ENCODE results near the gene PFAS. TPM values are rescaled to one million over a fixed set of nuclear protein-coding genes. Genes with fewer than 3 reads are reported as not detected.

Gene PFAS
- total RNA-seq, 1 donor: 37.0 TPM

DNA sequence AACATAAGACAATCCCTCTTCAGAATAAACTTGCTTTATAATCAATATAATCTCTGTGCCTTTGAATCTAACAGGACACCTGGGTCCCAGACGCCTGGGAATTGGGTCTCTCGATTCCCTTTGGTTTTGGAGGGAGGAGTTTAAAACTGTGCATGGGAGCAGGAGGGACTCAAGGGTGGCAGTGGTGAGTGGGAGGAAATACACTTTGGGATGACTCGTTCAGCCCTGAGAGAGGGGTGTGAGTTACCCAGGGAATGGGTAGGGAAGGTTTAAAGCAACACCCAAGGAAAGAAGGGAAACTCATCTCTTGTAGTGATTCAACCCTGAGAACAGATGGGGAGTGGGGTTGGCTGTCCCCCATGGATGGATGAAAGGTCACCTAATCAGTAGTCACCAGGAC lies 41.0 kb downstream of the PFAS start:
- H3K4me3 ChIP-seq (ENCODE audit: low read depth, low read length): no peak overlapping the region
- DNase-seq (ENCODE audit: low read depth): no peak
- TF ChIP-seq, protein P1, sequence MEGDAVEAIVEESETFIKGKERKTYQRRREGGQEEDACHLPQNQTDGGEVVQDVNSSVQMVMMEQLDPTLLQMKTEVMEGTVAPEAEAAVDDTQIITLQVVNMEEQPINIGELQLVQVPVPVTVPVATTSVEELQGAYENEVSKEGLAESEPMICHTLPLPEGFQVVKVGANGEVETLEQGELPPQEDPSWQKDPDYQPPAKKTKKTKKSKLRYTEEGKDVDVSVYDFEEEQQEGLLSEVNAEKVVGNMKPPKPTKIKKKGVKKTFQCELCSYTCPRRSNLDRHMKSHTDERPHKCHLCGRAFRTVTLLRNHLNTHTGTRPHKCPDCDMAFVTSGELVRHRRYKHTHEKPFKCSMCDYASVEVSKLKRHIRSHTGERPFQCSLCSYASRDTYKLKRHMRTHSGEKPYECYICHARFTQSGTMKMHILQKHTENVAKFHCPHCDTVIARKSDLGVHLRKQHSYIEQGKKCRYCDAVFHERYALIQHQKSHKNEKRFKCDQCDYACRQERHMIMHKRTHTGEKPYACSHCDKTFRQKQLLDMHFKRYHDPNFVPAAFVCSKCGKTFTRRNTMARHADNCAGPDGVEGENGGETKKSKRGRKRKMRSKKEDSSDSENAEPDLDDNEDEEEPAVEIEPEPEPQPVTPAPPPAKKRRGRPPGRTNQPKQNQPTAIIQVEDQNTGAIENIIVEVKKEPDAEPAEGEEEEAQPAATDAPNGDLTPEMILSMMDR (IDR thresholded peaks at IDR 0.05; ENCODE audit: insufficient read depth, low read length): no peak

- no peak for DNase-seq (ENCODE audit: low read depth)
- TF ChIP-seq, protein P1 (IDR thresholded peaks at IDR 0.05; ENCODE audit: insufficient read depth, low read length): no peak
These were observed 43.7 kb downstream of the PFAS start for GRCh38 chr17:8292639-8293395.

GRCh38 chr17:8294361-8294760 lies 45.3 kb downstream of the PFAS start:
- TF ChIP-seq, protein P1 (IDR thresholded peaks at IDR 0.05; ENCODE audit: insufficient read depth, low read length): no peak
- no peak overlapping the region for H3K4me3 ChIP-seq (ENCODE audit: low read depth, low read length)
- no peak for DNase-seq (ENCODE audit: low read depth)

More at GRCh38 chr17:8292639-8293395, 43.7 kb downstream of the PFAS start:
- no peak overlapping the region for H3K4me3 ChIP-seq (ENCODE audit: low read depth, low read length)

- H3K4me3 ChIP-seq (ENCODE audit: low read depth, low read length): peak overlapping the region; percentile 67
- no peak for DNase-seq (ENCODE audit: low read depth)
- TF ChIP-seq, protein P1 (IDR thresholded peaks at IDR 0.05; ENCODE audit: insufficient read depth, low read length): no peak
These were observed 45.8 kb downstream of the PFAS start for GRCh38 chr17:8294814-8295316.

DNA sequence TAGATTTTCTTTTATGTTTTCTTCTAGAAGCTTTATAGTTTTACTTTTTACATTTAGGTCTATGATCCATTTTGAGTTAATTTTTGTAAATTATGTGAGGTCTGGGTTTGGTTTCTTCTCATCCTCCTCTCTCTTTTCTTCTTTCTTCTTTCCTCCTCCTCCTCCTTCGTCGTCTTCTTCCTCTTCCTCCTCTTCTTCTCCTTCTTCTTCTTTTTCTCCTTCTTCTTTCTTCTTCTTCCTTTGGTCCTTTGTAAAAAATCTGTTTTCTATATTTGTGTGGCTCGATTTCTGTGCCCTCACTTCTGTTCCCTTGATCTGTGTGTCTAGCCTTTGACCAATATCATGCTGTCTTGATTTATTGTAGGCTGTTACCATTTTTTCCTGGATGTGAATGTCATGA lies 51.1 kb downstream of the PFAS start:
- H3K4me3 ChIP-seq (ENCODE audit: low read depth, low read length): no peak overlapping the region
- TF ChIP-seq, protein P1 (IDR thresholded peaks at IDR 0.05; ENCODE audit: insufficient read depth, low read length): no peak
- no peak for DNase-seq (ENCODE audit: low read depth)

GRCh38 chr17:8300627-8301242 lies 51.6 kb downstream of the PFAS start:
- H3K4me3 ChIP-seq (ENCODE audit: low read depth, low read length): no peak overlapping the region
- DNase-seq (ENCODE audit: low read depth): peak; percentile 67
- TF ChIP-seq, protein P1 (IDR thresholded peaks at IDR 0.05; ENCODE audit: insufficient read depth, low read length): peak; percentile 86

Measured in fibroblast of the aortic adventitia (primary cell).